Inferior parietal cortex (tissue), 1 donor: Measurements from ENCODE around the gene SLC25A41.
A peak's percentile ranks its signal among the peaks of the same experiment; 100 is the strongest.
"Not testable (repeated sequence)": the region's sequence is repeated elsewhere in the genome, so short reads cannot be mapped to it uniquely, and the experiment has no call there.

Experiments
- DNase-seq: peaks from one replicate; pipeline ENCODE4 v3.0.0-alpha.2; 2016; ENCODE audit errors: extremely low spot score

Gene SLC25A41

DNA sequence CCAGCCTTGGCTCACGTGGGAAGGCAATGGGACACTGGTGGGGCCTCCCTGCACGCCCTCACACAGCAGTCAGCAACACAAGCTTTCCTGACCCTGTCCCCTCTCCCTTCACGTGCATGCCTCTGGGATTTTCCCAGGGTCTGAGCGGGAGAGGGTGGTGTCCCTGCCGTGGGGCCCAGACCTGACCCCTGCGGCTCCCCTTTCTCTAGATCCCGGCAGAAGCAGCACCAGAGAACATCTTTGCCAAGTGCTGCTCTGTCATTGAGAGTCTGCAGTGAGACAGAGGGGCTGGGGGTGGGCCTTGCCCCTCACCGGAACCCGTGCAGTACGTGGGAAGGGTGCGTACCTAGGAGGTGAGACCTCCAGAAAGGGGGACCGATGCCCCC, 21.5 kb downstream of the SLC25A41 start:
- DNase-seq = no peak

- DNase-seq = no peak
Observed at GRCh38 chr19:6409346-6409745, 24.2 kb downstream of the SLC25A41 start.

- DNase-seq = no peak
Observed at GRCh38 chr19:6406401-6406800, 27.2 kb downstream of the SLC25A41 start.

GRCh38 chr19:6402837-6403608, 30.5 kb downstream of the SLC25A41 start:
- DNase-seq = peak; percentile 81

DNA sequence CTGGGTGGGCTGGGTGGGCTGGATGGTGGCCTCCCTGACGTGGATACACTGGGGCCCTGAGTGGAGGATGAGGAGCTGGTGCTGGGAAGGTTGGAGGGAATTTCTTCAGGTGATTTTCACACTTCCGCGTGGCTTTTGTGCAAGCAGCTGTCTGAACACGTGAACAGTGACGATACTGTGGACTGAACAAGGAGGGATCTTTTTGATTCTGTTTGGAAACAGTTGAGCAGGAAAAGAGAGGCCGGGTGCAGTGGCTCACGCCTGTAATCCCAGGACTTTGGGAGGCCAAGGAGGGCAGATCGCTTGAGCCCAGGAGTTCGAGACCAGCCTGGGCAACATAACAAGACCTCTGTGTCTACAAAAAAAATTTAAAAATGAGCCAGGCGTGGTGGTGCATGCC, 31.5 kb downstream of the SLC25A41 start:
- no peak for DNase-seq

- DNase-seq = not testable (repeated sequence)
Observed at GRCh38 chr19:6400062-6400944, 33.3 kb downstream of the SLC25A41 start.

DNA sequence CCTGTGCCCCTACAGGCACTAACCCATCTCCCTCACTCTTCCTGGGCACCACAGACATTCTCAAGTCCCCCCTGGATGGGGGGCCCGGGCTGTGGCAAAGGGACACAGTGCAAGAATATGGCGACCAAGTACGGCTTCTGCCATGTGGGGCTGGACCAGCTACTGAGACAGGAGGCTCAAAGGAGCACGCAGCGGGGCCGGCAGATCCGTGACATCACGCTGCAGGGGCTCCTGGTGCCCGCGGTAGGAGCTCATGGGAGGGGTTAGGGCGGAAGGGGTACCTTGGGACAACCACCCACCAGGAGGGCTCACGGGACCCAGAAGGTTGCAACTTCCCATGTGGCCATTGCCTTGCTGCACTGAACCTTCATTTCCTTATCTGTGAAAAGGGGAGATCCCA, 37.3 kb downstream of the SLC25A41 start:
- DNase-seq = no peak

DNA sequence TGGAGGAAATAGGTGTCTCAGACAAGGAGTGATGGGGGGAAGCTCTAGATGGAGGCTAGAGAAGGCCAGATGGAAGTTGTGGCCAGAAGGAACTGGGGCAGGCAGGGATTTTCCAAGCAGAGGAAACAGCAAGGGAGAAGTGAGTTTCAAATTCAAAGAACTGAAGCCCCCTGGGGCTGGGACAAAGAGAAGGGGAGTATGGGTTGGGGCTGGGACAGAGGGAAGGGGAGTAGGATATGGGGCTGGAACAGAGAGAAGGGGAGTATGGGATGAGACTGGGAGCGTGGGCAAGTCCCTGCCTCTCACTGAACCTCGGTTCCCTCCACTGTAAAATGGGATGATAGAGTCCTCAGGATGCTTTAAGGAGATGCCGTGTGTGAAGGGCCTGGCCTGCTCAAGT, 38.7 kb downstream of the SLC25A41 start:
- DNase-seq = no peak

GRCh38 chr19:6393983-6394412, 39.6 kb downstream of the SLC25A41 start:
- no peak for DNase-seq

DNA sequence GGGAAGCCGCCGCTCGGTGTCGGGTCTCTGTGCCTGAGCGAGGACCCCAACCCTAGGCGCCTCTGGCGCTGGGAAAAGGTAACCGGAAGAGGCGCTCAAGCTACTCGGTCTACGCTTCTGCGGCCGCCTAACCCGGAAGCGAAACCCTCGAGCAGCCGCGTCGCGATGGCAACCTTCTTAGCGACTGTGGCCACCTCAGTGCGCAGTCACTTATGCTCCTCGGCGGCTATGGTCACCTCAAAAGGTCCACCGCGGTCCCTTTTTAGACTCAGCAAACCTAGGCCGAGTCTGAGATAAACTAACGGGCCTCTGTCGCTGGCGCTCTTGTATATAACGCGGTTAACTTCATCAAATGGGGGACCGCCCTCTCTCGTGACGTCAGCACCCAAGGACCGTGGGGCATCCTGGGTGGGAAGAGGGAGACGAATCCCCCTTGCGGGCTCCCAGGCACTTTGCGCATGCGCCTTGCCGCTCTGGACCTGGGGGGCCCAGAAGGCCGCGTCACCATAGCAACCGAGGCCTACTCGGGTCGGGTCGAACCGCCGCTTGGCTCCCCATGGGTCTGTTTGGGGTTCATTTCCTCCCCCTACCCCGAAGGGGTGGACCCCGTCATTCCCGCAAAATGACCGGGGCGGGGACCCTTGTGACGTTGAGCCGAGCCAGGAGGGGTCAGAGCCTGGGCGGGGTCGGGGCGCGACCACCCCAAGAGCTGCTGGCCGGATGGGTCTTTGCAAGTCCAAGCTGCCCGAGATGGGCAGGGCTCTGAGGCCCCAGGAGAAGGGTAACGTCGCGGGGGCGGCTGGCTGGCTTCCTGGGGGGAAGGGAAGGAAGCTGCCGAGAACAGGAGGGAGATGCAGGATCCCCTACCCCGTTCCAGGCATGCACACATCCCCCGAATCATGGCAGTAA, 40.2 kb downstream of the SLC25A41 start, which contains the start of gene GTF2F1:
Gene GTF2F1 (minus strand): TSS at position 91 of the 909 bp plus-strand sequence. CDS start 169 bp downstream, outside the sequence.
- DNase-seq = peak; percentile 97

- DNase-seq = no peak
Observed at GRCh38 chr19:6392221-6393073, 41.1 kb downstream of the SLC25A41 start.

DNA sequence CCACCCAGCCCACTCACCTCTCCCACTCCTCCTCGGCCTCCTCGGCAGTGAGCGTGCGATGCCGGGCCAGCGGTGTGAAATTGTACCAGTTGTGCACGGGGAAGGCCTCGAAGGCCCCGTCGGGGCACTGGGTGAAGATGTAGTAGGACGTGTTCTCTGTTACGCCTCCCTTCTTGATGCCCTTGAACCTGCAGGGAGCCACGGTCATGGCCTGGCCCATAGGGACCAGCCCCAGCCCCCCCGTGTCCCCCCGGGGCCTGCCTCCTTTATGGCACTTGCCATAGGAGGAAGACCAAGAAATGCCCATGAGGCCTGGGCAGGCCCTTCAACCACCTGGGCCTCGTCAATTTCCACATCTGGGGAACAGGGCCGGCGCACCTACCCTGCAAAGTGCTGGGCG, 46.2 kb downstream of the SLC25A41 start:
- DNase-seq = no peak

DNA sequence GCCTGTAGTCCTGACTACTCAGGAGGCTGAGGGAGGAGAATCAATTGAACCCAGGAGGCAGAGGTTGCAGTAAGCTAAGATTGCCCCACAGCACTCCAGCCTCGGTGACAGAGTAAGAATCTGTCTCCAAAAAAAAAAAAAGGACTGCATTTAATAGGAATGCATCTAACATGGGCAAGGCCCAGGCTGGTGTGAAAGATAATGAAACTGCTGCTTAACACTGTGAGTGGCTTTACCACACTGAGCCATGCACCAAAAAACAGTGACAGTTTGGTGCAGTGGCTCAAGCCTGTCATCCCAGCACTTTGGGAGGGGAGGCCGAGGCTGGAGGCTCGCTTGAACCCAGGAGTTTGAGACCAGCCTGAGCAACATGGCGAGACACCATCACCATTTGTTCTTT, 49.2 kb downstream of the SLC25A41 start:
- DNase-seq = no peak

GRCh38 chr19:6383188-6383587, 50.4 kb downstream of the SLC25A41 start:
- no peak for DNase-seq

DNA sequence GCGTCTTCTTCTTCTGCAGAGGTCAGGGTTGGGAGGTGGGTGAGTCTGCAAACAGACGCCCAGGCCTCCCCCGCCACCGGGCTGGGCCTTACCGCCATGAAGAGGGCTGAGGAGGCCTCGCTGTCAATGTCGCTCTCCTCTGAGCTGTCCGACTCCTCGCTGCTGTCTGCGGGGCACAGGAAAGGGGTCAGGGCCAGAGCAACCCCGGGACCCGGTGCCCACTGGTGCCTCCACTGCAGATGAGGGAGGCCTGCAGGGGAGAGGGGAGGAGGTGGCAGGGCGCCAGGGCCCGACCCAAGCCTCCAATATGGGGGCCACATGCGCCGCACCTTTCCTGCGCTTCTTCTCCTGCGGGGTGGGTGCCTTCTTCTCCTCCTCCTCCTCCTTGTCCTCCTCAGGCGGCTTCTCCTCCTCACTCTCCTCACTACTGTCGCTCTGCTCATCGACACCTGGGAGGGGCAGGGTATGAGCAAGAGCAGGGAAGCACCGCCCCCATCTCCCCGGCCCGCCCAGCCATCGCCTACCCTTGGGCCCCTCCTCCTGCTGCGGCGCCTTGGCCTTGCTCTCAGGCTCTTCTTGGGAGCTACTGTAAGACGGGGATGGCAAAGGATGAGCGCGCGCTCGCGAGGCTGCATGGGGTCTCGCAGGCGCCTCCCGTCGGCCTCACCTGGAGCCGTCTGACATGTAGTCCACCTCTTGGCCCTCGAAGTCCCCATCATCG, 52.4 kb downstream of the SLC25A41 start:
- no peak for DNase-seq

DNA sequence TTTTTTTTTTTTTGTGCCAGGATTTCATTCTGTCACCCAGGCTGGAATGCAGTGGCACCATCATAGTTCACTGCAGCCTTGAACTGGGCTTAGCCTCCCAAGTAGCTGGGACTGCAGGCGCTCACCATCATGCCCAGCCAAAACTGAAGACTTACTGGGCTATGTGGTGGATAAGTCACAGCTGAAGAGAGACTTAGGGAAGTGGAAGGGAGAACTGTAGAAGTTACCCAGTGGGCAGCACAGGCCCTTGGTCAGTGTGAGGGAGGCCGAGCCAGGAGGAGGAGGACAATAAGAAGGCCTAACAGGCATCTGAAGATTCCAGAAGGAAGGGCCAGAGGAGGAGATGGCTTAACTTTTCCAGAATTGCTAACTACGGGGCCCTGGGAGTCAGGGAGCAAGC, 53.8 kb downstream of the SLC25A41 start:
- DNase-seq = no peak

DNA sequence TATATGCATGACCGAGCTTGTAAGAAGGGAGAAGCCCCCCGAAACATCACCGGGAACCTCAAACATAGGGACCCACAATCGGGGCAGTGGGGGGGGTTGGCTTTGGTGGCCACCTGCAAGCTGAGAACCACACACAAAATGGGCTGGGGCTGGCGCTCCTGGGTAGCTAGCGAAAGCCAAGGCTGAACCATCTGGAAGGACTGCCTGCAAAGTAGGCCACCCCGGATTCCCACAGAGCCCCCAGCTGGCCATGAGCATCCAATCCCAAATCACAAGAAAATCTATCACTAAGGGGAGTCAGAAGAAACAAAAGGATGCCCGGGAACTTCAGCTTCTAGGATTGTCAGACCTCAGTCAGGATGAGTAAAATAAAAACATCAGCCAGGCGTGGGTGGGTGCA, 55.1 kb downstream of the SLC25A41 start:
- DNase-seq = no peak

DNA sequence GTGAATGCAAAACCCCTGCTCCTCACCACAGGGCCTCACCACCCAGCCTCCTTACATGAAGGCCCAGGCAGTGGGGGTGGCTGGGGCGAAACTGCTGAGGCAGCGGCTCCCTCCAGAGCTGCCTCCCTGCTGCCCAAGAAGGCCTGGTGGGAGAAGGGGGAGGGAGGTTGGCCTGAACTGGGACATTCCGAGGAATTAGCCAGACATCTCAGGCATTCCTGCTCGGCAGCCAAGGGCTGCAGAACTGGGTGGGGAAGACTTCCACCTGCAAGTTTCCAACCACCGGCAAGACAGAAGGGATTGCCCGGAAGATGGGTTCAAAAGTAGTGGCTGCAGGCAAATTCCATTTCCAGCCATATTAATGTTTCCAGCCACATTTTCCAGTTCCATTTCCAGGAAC, 55.5 kb downstream of the SLC25A41 start:
- no peak for DNase-seq

DNA sequence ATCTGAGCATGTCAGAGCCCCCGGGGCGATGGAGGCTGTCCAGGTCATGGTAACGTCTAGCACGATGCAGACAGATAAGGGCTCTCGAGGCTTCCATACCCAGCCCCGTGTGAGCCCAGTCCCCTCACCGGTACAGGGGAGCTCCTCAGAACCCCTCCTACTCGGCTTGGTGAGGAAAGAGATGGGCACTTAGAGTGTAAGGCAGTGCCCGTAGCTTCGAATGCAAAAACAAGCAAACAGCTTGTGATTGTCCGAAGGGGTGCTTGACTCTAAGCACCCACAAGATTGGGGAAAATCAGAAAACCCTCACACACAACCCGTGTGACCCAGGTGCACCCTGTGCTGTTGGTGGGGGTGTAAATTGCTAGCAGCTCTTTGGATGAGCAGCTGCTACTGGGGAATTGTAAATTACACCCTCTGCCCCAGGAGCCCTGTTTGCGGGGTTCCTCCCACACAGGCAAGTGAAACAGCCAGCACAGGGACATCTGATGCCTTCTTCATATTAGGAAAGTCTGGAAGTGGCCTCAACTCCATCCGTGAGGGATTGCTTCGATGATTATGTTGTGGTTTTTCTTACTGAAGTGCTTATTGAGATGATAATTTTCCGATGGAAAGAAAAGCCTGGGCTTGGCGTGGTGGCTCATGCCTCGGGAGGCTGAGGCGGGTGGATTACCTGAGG, 56.9 kb downstream of the SLC25A41 start:
- no peak for DNase-seq
